ENCODE measurements around the gene STXBP5. TPM values are rescaled to one million over a fixed set of nuclear protein-coding genes. Genes with fewer than 3 reads are reported as not detected.
A peak's percentile ranks its signal among the peaks of the same experiment; 100 is the strongest.

STXBP5 gene
- total and polyA plus RNA-seq, 5 donors from 2014 or later = 1.9 to 32.4 (median 3.5) TPM

DNA sequence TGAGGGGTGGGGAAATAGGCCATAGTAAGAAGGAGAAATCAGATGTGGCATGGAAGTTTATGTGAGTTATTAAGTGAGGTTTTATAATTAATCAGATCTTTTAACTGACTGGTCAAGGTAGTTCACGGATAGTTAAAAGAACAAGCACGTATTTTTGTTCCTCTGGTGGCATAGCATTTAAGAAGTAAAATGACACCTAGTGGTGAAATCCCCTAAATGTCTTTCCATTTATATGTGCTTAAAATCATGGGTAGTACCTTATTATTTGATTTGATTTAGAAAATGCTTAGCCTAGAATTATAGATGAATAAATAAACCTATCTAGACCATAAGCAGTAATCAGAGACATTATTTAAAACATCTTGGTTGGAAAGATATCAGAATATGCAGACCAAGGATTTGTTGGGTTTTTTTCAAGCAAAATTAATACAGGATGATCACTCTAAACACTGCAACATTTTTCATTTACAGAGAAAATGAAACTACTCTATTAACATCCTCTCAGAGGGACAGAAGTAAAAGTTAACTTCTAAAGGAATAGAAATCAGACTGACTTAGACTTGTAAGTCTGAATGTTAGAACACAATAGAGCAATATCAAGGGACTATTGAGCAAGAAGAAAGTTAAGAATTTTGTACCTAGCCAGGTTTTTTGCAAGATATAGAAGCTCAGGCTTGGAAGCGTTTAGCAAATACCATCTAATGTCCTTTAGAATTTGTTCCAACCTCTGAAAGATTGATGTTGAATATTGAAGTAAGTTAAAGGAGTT, 81.1 kb downstream of the STXBP5 start:
- Mint-ChIP-seq H3K4me1 (peaks cover 12 to 29% (median 18%) of the 10 kb centered on the region in 4 donors), H3K4me3 (peak overlapping the region in 1 of 4 donors; percentile 17), H3K36me3 (peaks cover 27% of the 10 kb centered on the region), H3K27ac (peak overlapping the region in 2 of 3 donors; percentile 5 to 32), H3K27me3 (no peaks in the 10 kb centered on the region), H3K9me3 (no peaks in the 10 kb centered on the region)
- no peaks in the 10 kb centered on the region for H3K27me3 ChIP-seq (ENCODE audit: control insufficient read depth, insufficient read depth, low read length)
- DNase-seq = peak in 2 of 3 donors; percentile 19 to 57
- H3K4me3 ChIP-seq (ENCODE audit: low read depth, low read length) = no peak overlapping the region
- peaks cover 3% of the 10 kb centered on the region for H3K4me1 ChIP-seq (ENCODE audit: control insufficient read depth, insufficient read depth, low read length, poor library complexity, severe bottlenecking)
- no peak for ATAC-seq (ENCODE audit: low read depth in 2 of 2)
- H3K9me3 ChIP-seq (ENCODE audit: control insufficient read depth in 2 of 2, low read length in 2 of 2) = no peaks in the 10 kb centered on the region
- H3K36me3 ChIP-seq (ENCODE audit: control insufficient read depth, insufficient read depth, low read length) = peaks cover 7% of the 10 kb centered on the region
- H3K27ac ChIP-seq (ENCODE audit: insufficient read depth, low read length, poor library complexity, severe bottlenecking) = peak overlapping the region; percentile 28

DNA sequence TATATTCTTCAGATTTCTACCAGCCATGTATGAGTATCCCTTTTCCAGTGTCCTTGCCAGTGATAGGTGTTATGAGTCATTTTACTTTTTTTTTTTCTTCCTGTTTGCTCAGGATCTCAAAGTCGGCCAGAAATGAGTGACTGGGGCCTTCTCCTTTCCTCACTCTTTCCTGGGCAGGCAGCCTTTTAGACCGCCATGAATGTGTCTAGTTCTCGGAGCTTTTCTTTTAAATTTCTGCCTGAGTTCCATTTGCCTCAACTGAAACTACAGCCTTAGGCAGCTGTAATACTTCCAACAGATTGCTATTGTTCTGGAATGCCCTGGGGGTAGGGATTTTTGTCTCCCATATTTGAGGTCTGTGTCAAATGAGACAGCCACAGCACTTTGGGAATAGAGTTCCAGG, 83.7 kb downstream of the STXBP5 start:
- no peaks in the 10 kb centered on the region for H3K9me3 Mint-ChIP-seq
- H3K27me3 ChIP-seq (ENCODE audit: control insufficient read depth, insufficient read depth, low read length) = no peaks in the 10 kb centered on the region
- peaks cover 14 to 20% (median 18%) of the 10 kb centered on the region in 4 donors for H3K4me1 Mint-ChIP-seq
- DNase-seq (no peak), ATAC-seq (ENCODE audit: low read depth in 2 of 2) (no peak)
- H3K27me3 Mint-ChIP-seq = no peaks in the 10 kb centered on the region
- no peak overlapping the region for H3K4me3 ChIP-seq (ENCODE audit: low read depth, low read length)
- H3K4me1 ChIP-seq (ENCODE audit: control insufficient read depth, insufficient read depth, low read length, poor library complexity, severe bottlenecking) = peaks cover 3% of the 10 kb centered on the region
- H3K36me3 ChIP-seq (ENCODE audit: control insufficient read depth, insufficient read depth, low read length) = peaks cover 3% of the 10 kb centered on the region
- no peak overlapping the region for H3K27ac Mint-ChIP-seq
- H3K36me3 Mint-ChIP-seq = peaks cover 27% of the 10 kb centered on the region
- no peaks in the 10 kb centered on the region for H3K9me3 ChIP-seq (ENCODE audit: control insufficient read depth in 2 of 2, low read length in 2 of 2)
- H3K4me3 Mint-ChIP-seq = no peak overlapping the region
- H3K27ac ChIP-seq (ENCODE audit: insufficient read depth, low read length, poor library complexity, severe bottlenecking) = no peak overlapping the region

DNA sequence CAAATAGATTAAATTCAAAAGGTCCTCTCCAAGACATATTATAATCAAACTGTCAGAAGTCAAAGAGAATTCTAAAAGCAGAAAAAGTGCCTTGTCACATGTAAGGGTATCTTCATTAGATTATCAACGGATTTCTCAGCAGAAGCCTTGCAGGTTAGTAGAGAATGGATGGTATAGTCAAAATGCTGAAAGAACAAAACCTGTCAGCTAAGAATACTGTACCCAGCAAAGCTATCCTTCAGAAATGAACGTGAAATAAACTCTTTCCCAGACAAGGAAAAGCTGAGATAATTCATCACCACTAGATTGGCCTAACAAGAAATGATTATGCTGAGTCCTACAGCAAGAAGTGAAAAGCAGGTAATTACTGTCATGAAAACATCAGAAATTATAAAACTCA, 92.9 kb downstream of the STXBP5 start:
- H3K4me3 Mint-ChIP-seq = no peak overlapping the region

DNA sequence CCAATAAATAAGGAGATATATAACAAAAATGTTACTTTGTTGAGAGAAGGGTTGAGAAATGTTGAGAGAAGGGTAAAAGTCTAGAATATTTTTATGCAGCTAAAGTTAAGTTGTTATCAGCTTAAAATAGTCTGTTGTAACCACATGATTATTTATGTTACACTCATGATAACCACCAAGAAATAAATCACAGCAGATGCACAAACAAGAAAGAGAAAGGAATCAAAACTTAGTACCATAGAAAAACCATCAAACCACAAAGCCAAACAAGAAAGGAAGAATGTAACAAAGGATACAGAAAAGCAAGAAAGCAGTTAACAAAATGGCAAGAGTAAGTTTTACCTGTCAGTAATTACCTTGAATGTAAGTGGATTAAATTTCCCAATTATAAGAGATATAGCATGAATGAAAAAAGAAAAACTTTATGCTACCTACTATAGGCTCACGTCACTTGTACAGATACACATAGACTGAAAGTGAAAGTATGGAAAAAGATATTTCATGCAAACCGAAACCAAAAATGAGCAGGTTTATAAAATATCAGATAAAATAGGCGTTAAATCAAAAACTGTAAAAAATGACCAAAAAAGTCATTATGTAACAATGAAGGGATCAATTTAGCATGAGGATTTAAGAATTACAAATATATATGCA, 93.6 kb downstream of the STXBP5 start:
- Histone ChIP-seq H3K9me3 (ENCODE audit: control insufficient read depth in 2 of 2, low read length in 2 of 2) (peaks cover 13 to 16% of the 10 kb centered on the region in 2 experiments), H3K4me3 (ENCODE audit: low read depth, low read length) (peak overlapping the region; percentile 48), H3K36me3 (ENCODE audit: control insufficient read depth, insufficient read depth, low read length) (peaks cover 20% of the 10 kb centered on the region), H3K27ac (ENCODE audit: insufficient read depth, low read length, poor library complexity, severe bottlenecking) (no peak overlapping the region), H3K27me3 (ENCODE audit: control insufficient read depth, insufficient read depth, low read length) (no peaks in the 10 kb centered on the region), H3K4me1 (ENCODE audit: control insufficient read depth, insufficient read depth, low read length, poor library complexity, severe bottlenecking) (no peaks in the 10 kb centered on the region)
- DNase-seq = peak in 1 of 3 donors; percentile 12
- H3K27ac Mint-ChIP-seq = peak overlapping the region in 1 of 3 donors; percentile 29
- peaks cover 57% of the 10 kb centered on the region for H3K36me3 Mint-ChIP-seq
- H3K4me3 Mint-ChIP-seq = peak overlapping the region; percentile 1 to 61 (median 32)
- H3K4me1 Mint-ChIP-seq = peaks cover 13 to 21% (median 16%) of the 10 kb centered on the region in 4 donors
- no peaks in the 10 kb centered on the region for H3K27me3 Mint-ChIP-seq
- peaks cover 2 to 45% (median 12%) of the 10 kb centered on the region in 7 donors for H3K9me3 Mint-ChIP-seq
- no peak for ATAC-seq (ENCODE audit: low read depth in 2 of 2)

More for the DNA sequence above, 92.9 kb downstream of the STXBP5 start:
- Histone ChIP-seq H3K4me1 (ENCODE audit: control insufficient read depth, insufficient read depth, low read length, poor library complexity, severe bottlenecking) (no peaks in the 10 kb centered on the region), H3K9me3 (ENCODE audit: control insufficient read depth in 2 of 2, low read length in 2 of 2) (peaks cover 13 to 16% of the 10 kb centered on the region in 2 experiments), H3K27ac (ENCODE audit: insufficient read depth, low read length, poor library complexity, severe bottlenecking) (no peak overlapping the region), H3K27me3 (ENCODE audit: control insufficient read depth, insufficient read depth, low read length) (no peaks in the 10 kb centered on the region), H3K36me3 (ENCODE audit: control insufficient read depth, insufficient read depth, low read length) (peaks cover 20% of the 10 kb centered on the region), H3K4me3 (ENCODE audit: low read depth, low read length) (peak overlapping the region; percentile 48)
- peaks cover 56% of the 10 kb centered on the region for H3K36me3 Mint-ChIP-seq
- ATAC-seq (ENCODE audit: low read depth in 2 of 2) (no peak), DNase-seq (no peak)
- H3K27ac Mint-ChIP-seq = no peak overlapping the region
- H3K4me1 Mint-ChIP-seq = peaks cover 13 to 23% (median 16%) of the 10 kb centered on the region in 4 donors
- no peaks in the 10 kb centered on the region for H3K27me3 Mint-ChIP-seq
- H3K9me3 Mint-ChIP-seq = peaks cover under 1 to 43% (median 10%) of the 10 kb centered on the region in 7 donors

DNA sequence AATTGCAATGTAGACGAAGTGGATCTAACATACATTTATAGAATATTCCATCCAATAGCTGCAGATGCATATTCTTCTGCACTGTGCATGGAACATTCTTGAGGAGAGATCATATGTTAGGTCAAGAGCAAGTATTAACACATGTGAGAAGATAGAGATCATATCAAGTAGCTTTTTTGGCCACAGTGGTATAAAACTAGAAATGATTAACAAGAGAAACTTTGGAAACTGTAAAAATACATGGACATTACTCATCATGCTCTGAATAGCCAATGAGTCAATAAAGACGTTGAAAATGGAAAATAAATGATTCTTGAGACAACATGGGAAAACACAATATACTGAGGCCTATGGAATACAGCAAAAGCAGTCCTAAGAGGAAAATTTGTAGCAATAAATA, 94.2 kb downstream of the STXBP5 start:
- H3K27ac ChIP-seq (ENCODE audit: insufficient read depth, low read length, poor library complexity, severe bottlenecking) = no peak overlapping the region
- H3K27me3 Mint-ChIP-seq = no peaks in the 10 kb centered on the region
- peaks cover 13 to 21% (median 16%) of the 10 kb centered on the region in 4 donors for H3K4me1 Mint-ChIP-seq
- H3K4me3 ChIP-seq (ENCODE audit: low read depth, low read length) = no peak overlapping the region
- H3K9me3 ChIP-seq (ENCODE audit: control insufficient read depth in 2 of 2, low read length in 2 of 2) = peaks cover 13 to 18% of the 10 kb centered on the region in 2 experiments
- H3K36me3 Mint-ChIP-seq = peaks cover 57% of the 10 kb centered on the region
- H3K27ac Mint-ChIP-seq = no peak overlapping the region
- DNase-seq (no peak), ATAC-seq (ENCODE audit: low read depth in 2 of 2) (no peak)
- H3K4me3 Mint-ChIP-seq = no peak overlapping the region
- H3K9me3 Mint-ChIP-seq = peaks cover 2 to 48% (median 13%) of the 10 kb centered on the region in 7 donors
- peaks cover 22% of the 10 kb centered on the region for H3K36me3 ChIP-seq (ENCODE audit: control insufficient read depth, insufficient read depth, low read length)
- H3K27me3 ChIP-seq (ENCODE audit: control insufficient read depth, insufficient read depth, low read length) = no peaks in the 10 kb centered on the region
- H3K4me1 ChIP-seq (ENCODE audit: control insufficient read depth, insufficient read depth, low read length, poor library complexity, severe bottlenecking) = no peaks in the 10 kb centered on the region

DNA sequence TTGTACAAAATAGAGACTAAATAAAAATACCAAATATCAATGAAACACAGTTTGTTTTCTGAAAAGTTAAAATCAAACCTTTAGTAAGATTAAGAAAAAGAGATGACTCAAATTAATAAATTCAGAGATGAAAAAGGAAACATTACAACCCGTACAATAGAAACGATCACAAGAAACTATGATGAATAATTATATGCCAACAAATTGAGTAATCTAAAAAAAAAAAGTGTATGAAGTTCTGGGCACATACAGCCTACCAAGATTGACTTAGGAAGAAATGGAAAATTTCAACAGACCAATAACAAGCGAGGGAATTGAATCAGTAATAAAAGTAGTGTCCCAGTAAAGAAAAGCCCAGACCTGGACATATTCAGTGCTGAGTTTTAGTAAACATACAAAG, 94.8 kb downstream of the STXBP5 start:
- DNase-seq (no peak), ATAC-seq (ENCODE audit: low read depth in 2 of 2) (no peak)
- H3K9me3 Mint-ChIP-seq = peaks cover 4 to 53% (median 14%) of the 10 kb centered on the region in 7 donors
- H3K36me3 Mint-ChIP-seq = peaks cover 58% of the 10 kb centered on the region
- Histone ChIP-seq H3K27me3 (ENCODE audit: control insufficient read depth, insufficient read depth, low read length) (no peaks in the 10 kb centered on the region), H3K4me3 (ENCODE audit: low read depth, low read length) (no peak overlapping the region), H3K4me1 (ENCODE audit: control insufficient read depth, insufficient read depth, low read length, poor library complexity, severe bottlenecking) (no peaks in the 10 kb centered on the region), H3K36me3 (ENCODE audit: control insufficient read depth, insufficient read depth, low read length) (peaks cover 27% of the 10 kb centered on the region), H3K27ac (ENCODE audit: insufficient read depth, low read length, poor library complexity, severe bottlenecking) (no peak overlapping the region), H3K9me3 (ENCODE audit: control insufficient read depth in 2 of 2, low read length in 2 of 2) (peaks cover 13 to 21% of the 10 kb centered on the region in 2 experiments)
- H3K4me3 Mint-ChIP-seq = no peak overlapping the region
- peaks cover 17 to 21% (median 18%) of the 10 kb centered on the region in 4 donors for H3K4me1 Mint-ChIP-seq
- H3K27ac Mint-ChIP-seq = no peak overlapping the region
- H3K27me3 Mint-ChIP-seq = no peaks in the 10 kb centered on the region

DNA sequence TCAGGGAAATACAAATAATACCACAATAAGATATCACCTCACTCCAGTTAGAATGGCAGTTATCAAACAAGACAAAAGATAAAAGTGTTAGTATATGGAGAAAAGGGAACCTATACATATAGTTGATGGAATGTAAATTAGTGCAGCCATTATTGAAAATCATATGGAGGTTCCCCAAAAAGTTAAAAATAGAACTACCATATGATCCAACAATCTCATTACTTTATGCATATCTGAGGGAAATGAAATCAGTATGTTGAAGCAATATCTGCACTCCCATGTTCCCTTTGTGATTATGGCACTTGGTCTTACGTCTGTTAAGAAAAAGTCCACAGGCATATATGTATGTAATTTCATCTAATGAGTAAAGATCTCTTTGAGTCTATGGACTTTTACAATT, 96.9 kb downstream of the STXBP5 start:
- Histone ChIP-seq H3K27me3 (ENCODE audit: control insufficient read depth, insufficient read depth, low read length) (no peaks in the 10 kb centered on the region), H3K36me3 (ENCODE audit: control insufficient read depth, insufficient read depth, low read length) (peaks cover 22% of the 10 kb centered on the region), H3K27ac (ENCODE audit: insufficient read depth, low read length, poor library complexity, severe bottlenecking) (no peak overlapping the region), H3K4me1 (ENCODE audit: control insufficient read depth, insufficient read depth, low read length, poor library complexity, severe bottlenecking) (no peaks in the 10 kb centered on the region), H3K4me3 (ENCODE audit: low read depth, low read length) (no peak overlapping the region), H3K9me3 (ENCODE audit: control insufficient read depth in 2 of 2, low read length in 2 of 2) (peaks cover 12 to 17% of the 10 kb centered on the region in 2 experiments)
- peaks cover 4 to 44% (median 12%) of the 10 kb centered on the region in 7 donors for H3K9me3 Mint-ChIP-seq
- no peaks in the 10 kb centered on the region for H3K27me3 Mint-ChIP-seq
- DNase-seq (no peak), ATAC-seq (ENCODE audit: low read depth in 2 of 2) (no peak)
- H3K36me3 Mint-ChIP-seq = peaks cover 52% of the 10 kb centered on the region
- peaks cover 17 to 21% (median 19%) of the 10 kb centered on the region in 4 donors for H3K4me1 Mint-ChIP-seq
- H3K4me3 Mint-ChIP-seq = no peak overlapping the region
- no peak overlapping the region for H3K27ac Mint-ChIP-seq

Data from CD4-positive, CD25-positive, alpha-beta regulatory T cell (primary cell).